GM19397 (cell line): ENCODE data around the gene INPP1.
"Not testable (repeated sequence)": the region's sequence is repeated elsewhere in the genome, so short reads cannot be mapped to it uniquely, and the experiment has no call there.

Experiments
- ATAC-seq: cut with Tn5 transposase; IDR thresholded peaks from one replicate; pipeline ENCODE4 v1.9.1; 2021; ENCODE audit warnings: mild to moderate bottlenecking, moderate library complexity; ENCODE audit not compliant: unreplicated experiment

INPP1 gene

GRCh38 chr2:190333395-190333794 lies 10.0 kb upstream of the INPP1 start:
- ATAC-seq: no peak

GRCh38 chr2:190333928-190334327 lies 9.5 kb upstream of the INPP1 start:
- ATAC-seq: no peak

- ATAC-seq: no peak
Measured at GRCh38 chr2:190334479-190335224, 8.7 kb upstream of the INPP1 start.

- no peak for ATAC-seq
Measured at GRCh38 chr2:190335225-190335559, 8.2 kb upstream of the INPP1 start.

- ATAC-seq: not testable (repeated sequence)
Measured at GRCh38 chr2:190335584-190335983, 7.8 kb upstream of the INPP1 start.

- no peak for ATAC-seq
Measured at GRCh38 chr2:190336420-190336819, 7.0 kb upstream of the INPP1 start.

- ATAC-seq: no peak
Measured at GRCh38 chr2:190338453-190338852, 4.9 kb upstream of the INPP1 start.

GRCh38 chr2:190339394-190339793 lies 4.0 kb upstream of the INPP1 start:
- no peak for ATAC-seq

GRCh38 chr2:190340369-190340768 lies 3.0 kb upstream of the INPP1 start:
- no peak for ATAC-seq

GRCh38 chr2:190342611-190343010 lies 778 bp upstream of the INPP1 start:
- ATAC-seq: no peak

- ATAC-seq: peak; percentile 32
Measured at GRCh38 chr2:190343089-190343535, 277 bp upstream of the INPP1 start.

- peak; percentile 65 for ATAC-seq
Measured at GRCh38 chr2:190344276-190344827, 963 bp downstream of the INPP1 start.

- ATAC-seq: no peak
Measured at GRCh38 chr2:190350371-190350770, 7.0 kb downstream of the INPP1 start.

GRCh38 chr2:190351955-190352354 lies 8.6 kb downstream of the INPP1 start:
- ATAC-seq: no peak

- ATAC-seq: no peak
Measured at GRCh38 chr2:190352668-190353536, 9.5 kb downstream of the INPP1 start.

- ATAC-seq: no peak
Measured at GRCh38 chr2:190353537-190353899, 10.1 kb downstream of the INPP1 start.

GRCh38 chr2:190354003-190354690 lies 10.8 kb downstream of the INPP1 start:
- no peak for ATAC-seq

- ATAC-seq: no peak
Measured at GRCh38 chr2:190355968-190356644, 12.7 kb downstream of the INPP1 start.

GRCh38 chr2:190357600-190357999 lies 14.2 kb downstream of the INPP1 start:
- ATAC-seq: no peak

- not testable (repeated sequence) for ATAC-seq
Measured at GRCh38 chr2:190358655-190359448, 15.5 kb downstream of the INPP1 start.
